ENCODE measurements around the gene AK8.

Gene AK8

DNA sequence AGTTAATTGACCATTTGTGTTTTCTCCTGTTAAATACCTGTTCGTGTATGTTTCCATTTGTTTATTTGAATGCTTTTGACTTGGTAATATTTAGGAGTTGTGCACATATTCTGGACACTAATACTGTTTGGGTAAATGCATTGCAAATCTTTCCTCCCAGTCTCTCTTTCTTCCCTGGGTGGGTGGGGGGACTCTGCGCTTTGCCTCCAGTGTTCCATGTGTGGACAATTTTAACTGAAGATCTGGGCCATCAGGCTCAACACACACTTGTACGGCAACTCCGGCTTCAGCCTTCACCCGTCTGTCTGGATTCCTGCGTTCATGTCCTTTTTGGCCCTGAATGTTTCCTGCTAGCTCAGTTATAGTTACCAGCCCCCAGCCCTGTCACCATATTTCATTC is 167.8 kb downstream of the AK8 start:
- FAIRE-seq = no peak

DNA sequence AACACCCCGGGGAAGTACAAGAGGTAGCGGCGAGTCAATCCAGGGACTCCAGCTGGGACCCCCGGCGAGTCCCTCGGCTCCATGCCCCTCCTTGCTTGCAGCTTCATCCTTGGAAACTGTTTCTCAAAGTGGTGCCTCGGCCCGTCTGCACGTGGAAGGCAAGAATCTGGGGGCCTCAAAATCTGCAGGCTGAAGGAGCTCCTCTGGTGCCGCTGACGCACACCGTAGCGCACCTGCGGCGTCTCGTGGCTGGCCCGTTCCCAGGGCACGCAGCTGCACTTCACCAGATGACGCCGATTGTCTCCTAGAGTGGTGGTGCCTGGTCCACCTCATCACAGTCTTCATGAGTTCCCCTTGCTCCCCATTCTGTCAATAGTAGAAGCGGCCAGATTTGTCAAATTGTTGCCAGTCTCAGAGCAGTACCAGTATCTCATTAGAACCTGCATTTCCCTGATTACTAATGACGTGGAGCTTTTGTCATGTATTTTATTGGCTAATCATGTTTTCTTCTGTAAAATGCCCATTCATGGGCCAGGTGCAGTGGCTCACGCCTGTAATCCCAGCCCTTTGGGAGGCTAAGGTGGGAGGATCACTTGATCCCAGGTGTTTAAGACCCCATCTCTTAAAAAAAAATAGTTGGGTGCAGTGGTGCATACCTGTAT is 169.2 kb downstream of the AK8 start:
- no peak for FAIRE-seq

GRCh38 chr9:132708239-132708638 is 169.8 kb downstream of the AK8 start:
- FAIRE-seq = no peak

- FAIRE-seq = no peak
Observed at GRCh38 chr9:132703336-132703735, 174.7 kb downstream of the AK8 start.

DNA sequence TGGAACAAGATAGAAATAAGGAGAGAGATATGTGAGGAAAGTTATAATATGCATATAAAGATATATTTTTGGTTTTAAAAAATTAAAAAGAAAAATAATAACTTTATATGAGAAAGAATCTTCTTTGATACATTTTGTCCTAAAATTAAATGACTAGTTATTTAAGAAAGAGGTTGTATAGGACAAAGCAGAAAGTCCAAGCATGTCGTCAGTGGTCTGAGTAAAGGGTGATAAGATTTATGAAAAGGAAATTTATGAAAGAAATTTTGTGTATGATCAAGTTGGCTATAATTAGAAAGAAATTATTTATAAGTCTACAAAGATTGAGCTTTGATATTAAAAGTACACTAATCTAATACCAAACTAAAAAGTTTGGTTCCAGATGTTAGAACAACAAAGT is 175.8 kb downstream of the AK8 start:
- FAIRE-seq = no peak

DNA sequence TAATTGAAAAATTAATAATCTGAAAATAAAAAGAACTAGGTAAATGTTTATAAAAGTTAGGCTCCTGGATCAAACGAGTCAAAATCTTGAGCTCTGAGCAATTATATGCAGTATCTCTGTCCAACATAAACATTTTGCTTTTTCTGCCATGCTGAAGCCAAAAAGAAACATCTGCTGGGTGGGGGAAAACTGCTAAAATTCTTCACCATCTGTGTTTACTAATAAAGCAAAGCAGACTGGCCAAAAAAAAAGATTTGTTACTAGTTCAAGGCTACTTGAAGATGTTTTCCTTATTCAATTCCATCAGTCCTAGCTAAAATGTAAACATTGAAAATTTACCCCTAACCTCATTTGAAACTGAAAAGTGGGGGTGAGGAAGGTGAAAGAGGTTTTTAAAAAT is 178.1 kb downstream of the AK8 start:
- no peak for FAIRE-seq

GRCh38 chr9:132698989-132699388 is 179.1 kb downstream of the AK8 start:
- FAIRE-seq = no peak

GRCh38 chr9:132697230-132697629 is 180.9 kb downstream of the AK8 start:
- no peak for FAIRE-seq

- no peak for FAIRE-seq
Observed at GRCh38 chr9:132694144-132694543, 183.9 kb downstream of the AK8 start.

DNA sequence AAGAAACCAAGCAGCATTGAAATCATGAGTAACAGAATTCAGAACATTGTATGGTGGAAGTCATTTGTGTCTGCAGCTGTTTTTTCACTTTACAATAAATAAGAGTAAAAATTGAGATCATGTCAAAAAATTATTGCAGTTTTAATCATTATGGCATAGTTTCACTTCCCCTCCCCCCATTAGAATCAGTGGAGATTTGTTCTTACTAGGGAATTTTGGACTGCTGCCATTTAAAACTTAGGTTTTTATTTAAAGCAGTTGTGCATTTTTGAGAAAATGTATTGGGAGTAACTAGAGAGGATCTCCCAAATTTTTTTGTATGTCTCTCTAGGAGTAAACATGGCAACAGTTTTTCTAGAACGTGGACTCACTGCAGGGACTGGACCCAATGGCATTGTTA is 187.4 kb downstream of the AK8 start:
- no peak for FAIRE-seq

DNA sequence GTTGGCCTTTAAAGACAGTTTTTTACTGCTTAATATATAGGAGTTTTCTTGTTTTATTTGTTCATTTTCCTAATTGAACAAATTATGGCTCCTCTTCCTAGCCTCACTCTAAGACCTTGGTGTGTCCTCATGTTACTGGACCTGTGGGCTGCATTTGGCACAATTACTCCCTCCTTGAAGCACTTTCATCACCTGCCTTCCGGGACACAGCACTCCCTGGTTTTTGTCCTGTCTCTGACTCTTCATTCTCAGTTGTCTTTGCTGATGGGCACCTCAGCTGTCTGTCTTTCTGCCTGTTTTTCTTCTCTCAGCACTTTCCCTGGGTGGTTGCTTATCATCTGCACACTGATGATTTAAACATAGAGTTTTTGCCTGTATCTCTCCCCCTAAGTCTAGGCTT is 194.2 kb downstream of the AK8 start:
- no peak for FAIRE-seq

DNA sequence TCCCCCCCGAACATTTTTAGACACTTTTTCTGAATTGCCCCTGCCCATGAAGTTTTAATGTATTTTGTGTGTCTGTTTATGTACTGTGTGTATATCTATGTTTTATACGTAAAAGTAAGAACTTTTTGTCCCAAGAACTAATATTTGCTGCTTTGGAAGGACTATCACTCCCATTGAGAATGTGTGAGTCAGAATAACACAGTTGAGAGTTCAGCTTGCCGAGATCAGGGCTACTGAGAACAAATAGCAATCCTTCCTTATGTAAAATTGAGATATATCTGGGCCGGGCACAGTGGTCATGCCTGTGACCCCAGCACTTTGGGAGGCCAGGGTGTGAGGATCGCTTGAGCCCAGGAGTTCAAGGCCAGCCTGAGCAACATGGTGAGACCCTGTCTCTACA is 196.5 kb downstream of the AK8 start:
- no peak for FAIRE-seq

- FAIRE-seq = no peak
Observed at GRCh38 chr9:132679946-132680625, 198.0 kb downstream of the AK8 start.

DNA sequence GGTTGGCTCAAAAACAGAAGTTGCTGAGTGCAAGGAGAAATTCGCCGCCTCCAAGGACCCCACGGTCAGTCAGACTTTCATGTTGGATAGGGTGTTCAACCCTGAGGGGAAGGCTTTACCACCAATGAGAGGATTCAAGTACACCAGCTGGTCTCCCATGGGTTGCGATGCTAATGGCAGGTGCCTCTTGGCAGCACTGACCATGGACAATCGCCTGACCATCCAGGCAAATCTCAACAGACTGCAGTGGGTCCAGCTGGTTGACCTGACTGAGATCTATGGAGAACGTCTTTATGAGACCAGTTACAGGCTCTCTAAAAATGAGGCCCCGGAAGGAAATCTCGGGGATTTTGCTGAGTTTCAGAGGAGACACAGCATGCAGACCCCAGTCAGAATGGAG is 200.1 kb downstream of the AK8 start:
- no peak for FAIRE-seq

Measured in TTC549 (cell line).